Glomerular visceral epithelial cell (primary cell): ENCODE measurements around the gene SERTM1.

Experiments used
- DNase-seq: peaks from one replicate; pipeline ENCODE4 v3.0.0-alpha.2; 2016; ENCODE audit errors: extremely low spot score

SERTM1 gene

DNA sequence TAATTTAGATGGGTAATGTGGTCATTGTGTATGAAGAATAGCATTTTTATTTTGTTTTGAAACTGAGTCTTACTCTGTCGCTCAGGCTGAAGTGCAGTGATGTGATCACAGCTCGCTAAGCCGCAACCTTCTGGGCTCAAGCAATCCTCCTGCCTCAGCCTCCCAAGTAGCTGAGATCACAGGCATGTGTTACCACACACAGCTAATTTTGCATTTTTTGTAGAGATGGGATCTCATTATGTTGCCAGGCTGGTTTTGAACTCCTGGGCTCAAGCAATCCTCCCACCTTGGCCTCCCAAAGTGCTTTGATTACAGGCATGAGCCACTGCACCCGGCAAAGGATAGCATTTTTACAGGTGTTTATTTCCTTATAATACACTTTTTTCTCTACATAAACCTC lies 36.6 kb downstream of the SERTM1 start:
- DNase-seq: no peak

DNA sequence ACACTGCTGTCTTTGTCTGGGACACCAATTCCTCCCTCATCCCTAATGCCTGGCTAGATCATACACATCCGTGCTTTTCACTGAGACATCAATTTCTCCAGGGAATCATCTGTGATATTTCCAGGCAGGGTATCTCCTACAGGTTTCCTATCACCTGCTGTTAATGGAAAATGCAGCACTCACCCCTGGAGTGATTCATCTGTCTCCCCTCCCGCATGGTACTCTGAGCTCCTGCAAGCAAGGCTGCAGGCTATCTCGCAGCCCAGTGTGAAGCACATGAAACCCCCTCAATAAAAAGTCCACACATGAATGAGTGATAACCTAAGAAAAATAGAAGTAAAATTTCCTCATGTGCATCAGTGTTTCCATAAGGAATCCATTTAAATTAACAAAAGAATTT lies 38.5 kb downstream of the SERTM1 start:
- no peak for DNase-seq

DNA sequence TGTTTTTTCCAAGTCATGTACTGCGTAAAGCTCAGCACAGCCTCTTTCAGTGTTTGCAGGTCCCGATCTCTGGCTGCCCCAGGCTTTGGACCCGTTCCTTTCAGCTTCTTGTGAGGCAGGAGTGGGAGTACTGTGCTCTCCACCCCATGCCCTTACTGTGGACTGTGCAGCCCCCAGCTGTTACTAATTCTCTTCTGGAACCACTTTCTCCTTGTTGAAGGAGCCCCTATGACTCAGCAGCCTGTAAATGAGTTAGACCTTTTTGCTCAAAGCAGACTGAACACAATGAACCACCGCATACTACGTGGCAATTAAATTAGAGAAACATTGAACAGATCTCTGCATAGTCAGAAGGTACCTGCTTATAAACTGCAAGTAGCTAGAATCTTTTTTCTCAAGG lies 39.0 kb downstream of the SERTM1 start:
- DNase-seq: no peak

DNA sequence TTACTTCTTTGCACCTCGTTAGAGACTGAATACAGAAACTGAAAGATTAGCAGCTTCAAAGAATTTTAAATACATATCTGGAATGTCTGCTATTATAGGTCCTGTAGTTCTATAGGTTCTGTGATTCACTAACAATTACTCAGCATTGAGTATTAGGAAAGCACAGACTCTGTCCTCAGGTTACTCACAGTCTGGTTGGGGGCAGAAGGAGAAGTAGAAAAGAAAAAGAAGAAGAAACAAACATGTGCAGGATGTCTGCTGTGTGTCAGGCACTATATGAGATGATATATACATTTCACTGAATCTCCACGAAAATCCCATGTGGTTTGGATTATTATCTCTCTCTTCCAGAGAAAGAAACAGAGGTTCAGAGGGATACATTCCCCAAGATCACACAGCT lies 40.1 kb downstream of the SERTM1 start:
- DNase-seq: no peak

DNA sequence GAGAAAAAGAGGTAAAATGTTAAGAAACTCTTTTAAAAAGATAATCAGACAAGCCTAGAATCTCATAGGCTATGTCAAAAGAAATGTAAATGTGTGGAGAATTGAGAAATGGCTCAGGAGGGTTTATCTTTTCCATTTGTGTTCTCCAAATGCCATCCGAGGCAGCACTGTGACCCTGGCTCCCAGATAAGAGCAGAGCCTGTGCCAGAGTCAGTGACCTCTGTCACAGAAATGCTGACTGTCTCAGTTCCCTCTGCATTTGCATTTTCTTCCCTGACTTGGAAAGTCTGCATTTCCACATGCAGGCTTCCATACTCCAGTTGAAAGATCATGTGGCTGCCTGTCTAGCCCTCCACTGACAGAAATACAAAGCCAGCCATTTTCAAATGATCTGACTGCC lies 42.0 kb downstream of the SERTM1 start:
- no peak for DNase-seq

DNA sequence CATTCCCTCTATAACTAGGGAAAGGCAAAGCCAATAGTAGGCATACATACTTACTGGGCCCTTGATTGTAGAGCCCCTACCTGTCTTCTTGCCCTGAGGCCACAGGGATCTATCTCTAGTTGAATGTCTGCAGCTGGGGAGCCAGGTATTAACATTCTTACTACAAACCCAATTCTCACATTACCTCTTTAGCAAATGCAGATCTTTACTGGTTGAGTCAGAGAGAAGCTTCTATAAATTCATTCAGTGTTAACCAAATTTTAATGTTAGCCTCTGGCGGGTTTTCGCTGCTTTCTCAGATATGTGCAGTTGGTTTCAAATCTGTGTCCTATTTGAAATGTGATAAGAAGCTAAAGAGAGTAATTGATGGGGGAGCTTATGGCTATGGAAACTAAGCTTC lies 43.2 kb downstream of the SERTM1 start:
- no peak for DNase-seq

DNA sequence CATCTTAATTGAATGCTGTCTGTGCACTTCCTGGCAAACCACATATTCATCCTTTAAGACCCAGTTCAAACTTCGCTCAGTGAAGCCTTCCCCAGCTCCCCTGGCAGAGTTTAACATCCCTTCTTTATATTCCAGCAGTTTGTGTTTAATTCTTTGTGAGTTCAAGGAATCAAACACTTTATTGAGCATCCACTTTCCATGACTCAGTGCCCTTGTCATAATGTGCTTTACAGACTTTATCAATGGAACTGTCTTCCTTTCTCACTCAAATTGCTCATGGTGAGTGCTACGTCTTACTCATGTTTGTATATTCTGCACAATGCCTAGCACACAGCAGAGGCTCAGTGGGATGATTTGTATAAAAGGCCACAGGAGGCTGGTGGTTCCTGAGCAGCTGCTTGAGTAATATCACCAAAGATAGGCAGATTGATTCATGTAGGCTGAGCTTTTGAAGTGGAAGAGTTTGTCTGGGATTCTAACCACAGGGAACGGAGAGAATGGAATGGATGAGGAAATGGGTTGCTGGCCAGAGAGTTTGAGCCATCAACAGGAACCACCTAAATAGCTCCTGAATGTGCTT lies 44.2 kb downstream of the SERTM1 start:
- DNase-seq: no peak

DNA sequence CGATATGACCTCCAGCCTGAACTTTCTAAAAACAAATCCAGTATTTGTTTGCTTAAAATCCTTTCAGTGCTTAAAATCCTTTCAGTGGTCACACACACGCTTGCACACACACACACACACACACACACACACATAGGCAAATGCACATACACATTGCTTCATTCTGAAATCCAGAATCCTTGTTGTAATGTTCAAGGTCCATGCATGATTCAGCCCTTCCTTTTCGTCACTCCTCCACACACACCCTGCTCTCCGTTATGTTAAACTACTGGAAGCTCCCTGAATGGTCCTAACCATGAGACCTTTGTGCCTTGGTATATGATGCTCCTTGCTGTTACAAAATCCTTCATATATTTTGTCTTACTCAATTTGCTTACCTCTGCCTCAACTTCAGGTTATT lies 44.9 kb downstream of the SERTM1 start:
- DNase-seq: no peak

DNA sequence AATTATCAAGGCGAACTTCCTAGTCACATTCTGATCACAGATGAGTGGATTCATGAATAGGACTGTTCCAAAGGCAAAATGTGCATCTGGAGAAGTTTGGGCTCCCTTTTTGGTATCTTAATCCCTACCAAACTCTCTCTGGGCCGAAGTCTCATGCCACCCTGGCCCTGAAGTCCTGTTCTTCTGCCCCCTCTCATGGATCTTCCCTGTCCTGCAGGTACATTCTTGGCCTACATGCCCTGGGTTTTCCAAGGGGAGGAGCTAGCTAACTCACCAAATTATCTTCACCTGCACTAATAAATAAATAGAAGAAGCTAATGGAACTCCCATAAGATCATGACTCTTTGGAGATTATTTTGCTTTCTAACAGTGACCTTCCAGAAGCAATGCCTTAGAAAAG lies 50.3 kb downstream of the SERTM1 start:
- DNase-seq: no peak

DNA sequence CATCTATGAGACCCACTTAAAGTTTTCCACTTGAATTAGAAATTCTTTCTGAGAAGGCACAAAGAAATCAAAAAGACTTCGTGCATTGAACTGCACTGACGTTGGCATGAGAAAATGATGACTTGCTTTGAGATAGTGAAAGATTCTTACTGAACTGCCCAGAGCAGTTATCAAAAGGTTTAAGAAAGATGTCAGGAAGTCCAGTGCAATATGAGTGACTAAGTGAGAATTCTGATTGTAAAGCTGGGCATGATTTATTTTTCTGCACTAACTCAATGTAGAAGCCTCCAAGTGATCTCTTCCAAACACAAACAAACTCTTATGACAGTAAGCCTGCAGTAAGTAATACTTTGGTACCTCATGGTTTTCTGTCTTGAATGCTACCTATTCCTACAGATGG lies 52.1 kb downstream of the SERTM1 start:
- no peak for DNase-seq

DNA sequence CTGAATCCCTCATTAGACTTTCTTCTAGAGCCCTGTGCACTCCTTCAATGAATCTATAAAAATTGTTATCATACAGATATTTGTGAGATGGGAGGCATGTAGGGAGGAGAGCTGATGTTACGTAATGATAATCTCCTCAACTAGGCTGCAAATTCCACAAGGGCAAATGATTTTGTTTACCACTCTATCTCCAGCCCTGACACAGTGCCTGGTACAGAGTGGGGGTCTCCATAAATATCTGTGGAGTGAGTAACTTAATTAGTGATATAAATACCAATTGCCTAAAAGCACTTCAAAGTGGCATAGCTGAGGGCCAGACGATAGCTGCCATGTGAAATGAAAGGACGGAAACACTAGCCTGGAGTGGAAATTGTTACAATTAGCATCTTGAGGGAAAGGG lies 54.2 kb downstream of the SERTM1 start:
- no peak for DNase-seq

DNA sequence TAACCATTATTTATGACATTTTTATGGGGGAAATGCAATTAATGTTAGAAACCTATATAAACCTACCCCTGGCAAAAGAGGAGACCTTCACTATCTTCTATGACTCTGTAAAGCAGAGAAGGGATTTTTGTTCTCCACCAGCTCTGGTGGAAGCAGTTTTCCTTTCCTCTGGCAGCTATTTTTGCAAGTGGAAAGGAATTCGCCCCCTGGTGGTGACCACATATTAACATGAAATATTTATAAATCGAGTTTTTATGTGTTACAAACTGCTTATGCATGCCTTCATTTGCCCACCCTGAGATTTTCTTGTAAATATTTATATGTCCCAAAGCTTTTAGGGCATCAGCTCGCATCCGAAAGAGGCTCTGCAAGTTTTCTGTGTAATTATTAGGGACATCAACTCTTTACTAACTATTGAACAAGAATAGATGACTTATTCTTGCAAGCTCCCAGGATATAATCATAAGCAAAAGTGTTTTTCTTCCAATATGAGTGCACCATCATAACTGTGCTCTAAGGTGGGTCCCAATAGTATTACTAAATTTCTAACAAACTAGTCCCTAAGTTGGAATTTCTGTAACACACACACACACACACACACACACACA lies 62.4 kb downstream of the SERTM1 start:
- peak; percentile 54 for DNase-seq

DNA sequence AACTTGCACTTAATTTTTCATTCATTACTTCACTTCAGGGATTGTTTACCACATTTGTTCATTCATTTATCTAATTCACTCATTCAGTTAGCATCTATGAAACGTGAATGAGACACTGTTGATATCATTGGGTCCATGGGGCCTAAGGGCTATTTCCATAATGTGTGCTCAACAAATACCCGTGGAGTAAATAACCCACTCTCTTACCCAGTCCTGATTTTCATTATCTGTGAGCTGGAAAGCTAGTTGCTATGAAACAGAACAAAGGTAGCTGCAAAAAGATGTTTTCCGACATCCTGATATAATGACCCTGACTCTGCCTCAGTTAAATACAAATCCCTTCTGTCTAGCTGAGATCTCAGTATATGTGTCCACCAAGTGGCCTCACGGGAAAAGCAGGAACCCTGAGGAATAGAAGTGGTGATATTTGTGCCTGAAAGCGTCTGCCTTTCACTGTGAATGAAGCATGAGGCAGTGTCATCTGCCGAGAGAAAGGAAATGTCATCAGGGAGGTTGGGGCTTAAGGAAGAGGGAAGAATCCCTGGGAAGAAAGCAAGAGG lies 63.8 kb downstream of the SERTM1 start:
- DNase-seq: no peak

DNA sequence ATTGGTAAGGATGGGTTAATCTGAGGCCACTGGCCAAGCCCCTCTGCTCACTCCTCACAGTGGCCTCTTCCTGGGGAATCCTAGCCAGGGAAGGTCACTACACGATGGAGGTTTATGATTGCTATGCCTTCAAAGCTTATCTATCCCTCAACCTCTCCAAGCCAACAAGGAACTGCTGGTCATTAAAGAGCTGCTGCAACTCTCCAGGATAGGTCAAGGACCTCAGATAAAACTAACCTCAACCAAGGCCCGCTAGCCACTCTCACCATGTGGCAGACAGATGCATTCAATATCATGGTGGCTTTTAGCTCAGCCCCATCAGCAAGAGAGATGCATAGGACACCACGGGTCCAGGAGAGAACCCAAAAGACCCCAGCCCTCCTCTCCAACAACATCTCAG lies 71.6 kb downstream of the SERTM1 start:
- no peak for DNase-seq

DNA sequence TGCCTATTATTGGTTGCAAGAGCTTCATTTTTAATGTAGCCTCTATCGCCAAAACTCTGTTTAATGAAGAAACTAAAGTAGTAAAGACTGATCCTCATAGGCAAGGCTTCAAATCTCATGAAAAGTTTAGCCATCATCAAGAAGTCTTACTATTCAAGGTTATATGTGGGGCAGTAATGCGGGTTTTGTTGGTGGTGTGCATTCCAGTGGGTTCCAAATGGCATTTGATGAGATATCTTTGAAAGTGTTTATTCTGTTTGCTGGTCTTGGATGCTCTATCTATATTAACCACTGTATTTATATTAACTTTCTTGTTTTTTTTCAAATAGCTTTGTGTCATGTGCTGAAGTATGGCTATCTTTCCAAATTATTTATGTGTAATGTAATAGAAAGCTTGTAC lies 72.2 kb downstream of the SERTM1 start:
- no peak for DNase-seq
